ENCODE results near the gene ARHGAP11A. TPM values are rescaled to one million over a fixed set of nuclear protein-coding genes. Genes with fewer than 3 reads are reported as not detected.
A peak's percentile ranks its signal among the peaks of the same experiment; 100 is the strongest.

ARHGAP11A gene
- total and polyA plus RNA-seq, 3 donors from 2014 or later, result 9.8 to 14.8 (median 12.6) TPM

GRCh38 chr15:32657198-32657883 is 42.0 kb downstream of the ARHGAP11A start:
- intact Hi-C loops (cut with DNase I; ENCODE audit: low total_unique reads), result no loop called here
- Histone ChIP-seq H3K36me3 (ENCODE audit: low read depth, missing control alignments) (no peaks in the 10 kb centered on the region), H3K4me3 (no peak overlapping the region), H3K4me1 (no peaks in the 10 kb centered on the region), H3K9me3 (no peaks in the 10 kb centered on the region), H3K27me3 (no peaks in the 10 kb centered on the region), H3K27ac (no peak overlapping the region)
- no peak for DNase-seq
- no peak for TF ChIP-seq POLR2A (IDR thresholded peaks at IDR 0.05)
- TF ChIP-seq CTCF (IDR thresholded peaks at IDR 0.05), result peak in 1 of 3 experiments; percentile 21
- WGBS, 2 donors, result 34 to 60% methylated on average over 5 of the region's 5 CpGs

GRCh38 chr15:32657941-32658340 is 42.6 kb downstream of the ARHGAP11A start:
- 71 to 77% methylated on average over 2 of the region's 2 CpGs for WGBS, 2 donors
- H3K27ac ChIP-seq, result no peak overlapping the region
- H3K36me3 ChIP-seq (ENCODE audit: low read depth, missing control alignments), result no peaks in the 10 kb centered on the region
- no peaks in the 10 kb centered on the region for H3K4me1 ChIP-seq
- DNase-seq, result no peak
- no peaks in the 10 kb centered on the region for H3K9me3 ChIP-seq
- no peak overlapping the region for H3K4me3 ChIP-seq
- intact Hi-C loops (cut with DNase I; ENCODE audit: low total_unique reads), result no loop called here
- TF ChIP-seq POLR2A (IDR thresholded peaks at IDR 0.05), result no peak
- TF ChIP-seq CTCF (IDR thresholded peaks at IDR 0.05), result no peak
- H3K27me3 ChIP-seq, result no peaks in the 10 kb centered on the region

GRCh38 chr15:32659340-32660155 is 44.2 kb downstream of the ARHGAP11A start:
- no peaks in the 10 kb centered on the region for H3K4me1 ChIP-seq
- no peaks in the 10 kb centered on the region for H3K9me3 ChIP-seq
- no peaks in the 10 kb centered on the region for H3K27me3 ChIP-seq
- intact Hi-C loops (cut with DNase I; ENCODE audit: low total_unique reads), result loop anchor here (10.0 kb wide), 1 partner anchor 335 kb away; no protein-coding TSS in a partner anchor
- no peak overlapping the region for H3K27ac ChIP-seq
- TF ChIP-seq POLR2A (IDR thresholded peaks at IDR 0.05) (no peak), CTCF (IDR thresholded peaks at IDR 0.05) (no peak)
- no peaks in the 10 kb centered on the region for H3K36me3 ChIP-seq (ENCODE audit: low read depth, missing control alignments)
- DNase-seq, result no peak
- no peak overlapping the region for H3K4me3 ChIP-seq
- WGBS, 2 donors, result 70 to 77% methylated on average over 6 of the region's 6 CpGs

- TF ChIP-seq CTCF (IDR thresholded peaks at IDR 0.05) (no peak), POLR2A (IDR thresholded peaks at IDR 0.05) (no peak)
- DNase-seq, result no peak
- intact Hi-C loops (cut with DNase I; ENCODE audit: low total_unique reads), result loop anchor here (10.0 kb wide), 1 partner anchor 331 kb away; no protein-coding TSS in a partner anchor
- H3K27me3 ChIP-seq, result no peaks in the 10 kb centered on the region
- no peaks in the 10 kb centered on the region for H3K4me1 ChIP-seq
- no peaks in the 10 kb centered on the region for H3K9me3 ChIP-seq
- H3K27ac ChIP-seq, result no peak overlapping the region
- H3K4me3 ChIP-seq, result no peak overlapping the region
- H3K36me3 ChIP-seq (ENCODE audit: low read depth, missing control alignments), result no peaks in the 10 kb centered on the region
- WGBS, 2 donors, result 90% methylated on average over 4 of the region's 4 CpGs
These were observed 48.4 kb downstream of the ARHGAP11A start for GRCh38 chr15:32663671-32664070.
